Raji (cell line): Measurements from ENCODE around the gene WIF1.

Experiments used
- POLR2A ChIP-seq: IDR thresholded peaks from 2 replicates; pipeline ENCODE4 v1.6.1; 2011; ENCODE audit warnings: low read depth, low read length, control low read depth; ENCODE audit not compliant: insufficient read depth

Gene WIF1

DNA sequence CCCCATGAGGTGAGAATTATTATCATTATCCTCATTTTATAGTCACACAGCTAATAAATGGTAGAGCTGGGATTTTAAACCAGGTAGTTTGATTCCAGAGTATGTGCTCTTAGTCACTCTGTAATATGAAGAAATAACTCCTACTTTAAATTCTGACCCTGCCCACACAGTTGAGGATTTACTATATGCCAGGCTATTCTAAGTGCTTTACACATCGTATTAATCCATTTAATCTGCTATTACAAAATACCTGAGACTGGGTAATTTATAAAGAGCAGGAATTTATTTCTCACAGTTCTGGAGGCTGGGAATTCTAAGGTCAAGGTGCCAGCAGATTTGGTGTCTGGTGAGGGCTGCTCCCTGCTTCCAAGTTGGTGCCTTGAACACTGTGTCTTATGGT, 19.6 kb upstream of the WIF1 start:
- no peak for TF ChIP-seq POLR2A

DNA sequence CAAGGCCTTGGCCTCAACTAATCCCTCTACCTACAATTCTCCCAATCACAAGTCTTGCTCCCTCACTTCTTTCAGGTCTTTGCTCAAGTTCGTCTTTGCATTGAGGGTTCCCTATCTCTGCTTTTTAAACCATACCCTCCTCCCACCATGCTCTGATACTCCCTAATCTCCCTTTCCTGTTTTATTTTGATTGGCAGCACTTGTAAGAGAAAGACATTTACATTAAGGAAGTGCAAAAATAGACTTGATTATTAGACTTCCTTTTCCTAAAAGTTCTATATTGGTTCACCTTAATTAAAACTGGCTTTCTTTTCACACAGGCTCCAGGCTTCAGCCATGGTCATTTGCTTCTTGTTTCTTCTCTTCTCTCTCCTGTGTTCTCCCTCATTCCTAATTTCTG, 18.3 kb upstream of the WIF1 start:
- TF ChIP-seq POLR2A, result no peak

DNA sequence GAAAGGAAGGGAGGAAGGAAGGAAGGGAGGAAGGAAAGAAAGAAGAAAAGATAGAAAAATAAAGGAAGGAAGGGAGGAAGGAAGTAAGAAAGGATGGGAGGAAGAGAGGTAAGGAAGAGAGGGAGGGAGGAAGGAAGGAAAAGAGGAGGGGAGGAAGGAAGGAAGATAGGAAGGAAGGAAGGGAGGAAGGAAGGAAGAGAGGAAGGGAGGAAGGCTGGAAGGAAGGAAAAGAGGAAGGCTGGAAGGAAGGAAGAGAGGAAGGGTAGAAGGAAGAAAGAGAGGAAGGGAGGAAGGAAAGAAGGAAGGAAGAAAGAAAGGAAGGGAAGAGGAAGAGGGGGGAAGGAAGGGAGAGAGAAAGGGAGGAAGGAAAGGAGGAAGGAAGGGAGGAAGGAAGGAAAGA, 12.8 kb upstream of the WIF1 start:
- TF ChIP-seq POLR2A, result no peak

DNA sequence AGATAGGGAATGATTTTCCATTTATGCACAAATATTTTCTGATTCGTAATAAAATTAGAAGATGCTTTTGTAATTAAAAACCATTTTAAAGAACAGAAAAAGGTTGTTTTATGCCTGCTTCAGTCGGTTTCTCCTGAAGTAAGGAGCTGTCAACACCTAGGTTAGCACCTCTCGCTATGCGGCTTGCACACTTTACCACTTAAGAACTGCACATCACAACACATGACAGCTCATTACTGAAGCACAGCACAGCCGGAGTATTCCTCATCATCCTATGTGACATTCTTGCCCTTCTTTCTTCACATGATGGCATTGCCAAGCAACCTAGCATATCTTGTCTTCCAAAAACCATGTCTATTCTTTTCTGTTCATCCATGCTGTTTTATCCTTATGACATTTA, 5.4 kb upstream of the WIF1 start:
- no peak for TF ChIP-seq POLR2A

DNA sequence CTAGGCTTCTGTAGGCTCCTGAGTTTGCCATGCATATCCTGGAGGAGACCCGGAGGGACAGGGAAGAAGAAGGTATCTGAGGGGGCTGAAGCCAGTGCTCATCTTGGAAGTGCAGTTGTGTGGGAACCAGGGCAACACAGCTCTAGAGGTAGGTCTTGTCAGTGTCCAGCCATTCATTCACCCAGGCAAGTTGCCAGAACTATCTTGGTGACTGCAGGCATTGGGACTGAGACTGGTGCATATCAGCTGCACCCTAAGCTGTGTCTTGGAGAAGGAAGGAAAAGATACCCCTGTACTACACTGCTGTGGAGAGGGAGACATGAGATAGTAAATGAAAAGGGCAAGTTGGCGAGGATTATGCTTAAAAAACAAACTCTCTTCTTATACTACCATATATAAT, 4.9 kb upstream of the WIF1 start:
- TF ChIP-seq POLR2A, result no peak

DNA sequence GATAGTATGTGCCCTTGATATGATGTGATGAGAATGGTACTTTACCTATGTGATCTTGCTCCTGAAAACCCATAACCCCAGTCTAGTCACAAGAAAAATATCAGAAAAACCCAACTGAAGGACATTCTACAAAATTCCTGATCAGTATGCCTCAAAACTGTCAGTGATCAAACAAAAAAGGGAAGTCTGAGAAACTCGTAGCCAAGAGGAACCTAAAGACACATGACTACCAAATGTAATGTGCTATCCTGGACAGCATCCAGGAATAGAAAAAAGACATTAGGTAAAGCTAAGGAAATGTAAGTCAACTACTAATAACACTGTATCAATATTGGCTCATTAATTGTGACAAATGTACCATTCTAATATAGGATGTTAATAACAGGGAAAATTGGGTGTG, 4.1 kb upstream of the WIF1 start:
- TF ChIP-seq POLR2A, result no peak

DNA sequence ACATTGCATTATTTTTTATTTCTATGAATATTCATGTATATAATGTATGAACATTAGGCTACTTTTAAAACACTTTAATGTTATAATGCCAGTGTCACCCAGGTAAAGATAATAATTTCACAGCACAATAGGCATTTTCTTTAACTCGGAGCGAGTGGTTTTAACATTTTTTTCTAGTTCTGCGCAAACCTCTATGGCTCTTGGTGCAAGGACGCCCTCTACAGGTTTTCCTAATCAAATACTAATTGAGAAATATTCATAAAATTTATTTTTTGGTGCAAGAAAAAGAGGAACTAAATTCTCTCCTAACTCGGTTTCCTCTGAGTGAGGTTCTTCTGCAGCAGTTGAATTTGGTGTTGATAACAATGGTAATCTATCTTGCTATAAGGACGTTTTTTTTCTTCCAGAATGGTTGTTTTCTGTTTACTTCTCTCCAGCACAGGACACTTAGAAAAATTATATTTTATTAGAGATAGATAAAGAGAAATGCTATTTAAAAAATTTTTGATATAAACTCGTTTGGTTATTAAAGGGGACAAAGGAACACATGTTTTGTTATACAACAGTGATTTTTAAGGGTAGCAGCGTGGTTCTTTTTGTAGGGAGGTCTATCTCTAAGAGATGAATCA, 2.4 kb upstream of the WIF1 start:
- no peak for TF ChIP-seq POLR2A

DNA sequence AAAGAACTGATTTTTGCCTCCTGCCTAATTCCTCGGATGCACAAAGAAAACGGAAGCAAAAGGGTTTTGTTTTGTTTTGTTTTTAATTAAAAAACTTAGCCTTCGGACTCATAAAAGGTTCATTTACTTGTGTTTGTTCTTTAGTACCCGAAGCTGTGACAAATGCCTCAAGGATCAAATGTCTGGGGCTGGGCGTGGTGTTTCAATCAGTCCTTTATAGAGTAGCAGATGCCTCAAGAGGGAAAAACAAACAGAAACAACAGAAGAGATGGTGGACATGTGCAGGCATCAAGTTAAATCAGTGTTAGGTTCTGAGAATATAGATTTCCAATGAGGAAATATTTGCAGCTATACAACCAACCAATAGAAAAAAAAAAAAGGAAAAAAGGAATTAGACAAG, 1.6 kb upstream of the WIF1 start:
- no peak for TF ChIP-seq POLR2A

DNA sequence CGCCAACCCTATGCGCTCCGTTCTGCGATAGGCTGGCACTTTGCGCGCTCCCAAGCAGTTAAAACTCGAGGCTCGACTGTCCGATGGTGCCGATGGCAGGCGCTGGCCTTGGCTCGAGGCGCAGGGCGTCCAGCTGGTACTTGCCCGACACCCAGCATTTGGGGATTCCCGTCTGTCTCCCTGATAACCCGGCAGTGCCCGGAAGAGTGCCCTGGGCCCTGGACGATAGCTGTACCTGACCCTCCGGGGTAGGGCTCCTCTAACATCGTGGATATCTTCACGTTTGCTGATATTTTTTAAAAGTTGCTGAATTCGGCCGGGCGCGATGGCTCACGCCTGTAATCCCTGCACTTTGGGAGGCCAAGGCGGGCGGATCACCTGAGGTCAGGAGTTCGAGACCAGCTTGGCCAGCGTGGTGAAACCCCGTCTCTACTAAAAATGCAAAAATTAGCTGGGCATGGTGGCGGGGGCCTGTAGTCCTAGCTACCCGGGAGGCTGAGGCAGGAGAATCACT, 908 bp upstream of the WIF1 start:
- TF ChIP-seq POLR2A, result no peak

DNA sequence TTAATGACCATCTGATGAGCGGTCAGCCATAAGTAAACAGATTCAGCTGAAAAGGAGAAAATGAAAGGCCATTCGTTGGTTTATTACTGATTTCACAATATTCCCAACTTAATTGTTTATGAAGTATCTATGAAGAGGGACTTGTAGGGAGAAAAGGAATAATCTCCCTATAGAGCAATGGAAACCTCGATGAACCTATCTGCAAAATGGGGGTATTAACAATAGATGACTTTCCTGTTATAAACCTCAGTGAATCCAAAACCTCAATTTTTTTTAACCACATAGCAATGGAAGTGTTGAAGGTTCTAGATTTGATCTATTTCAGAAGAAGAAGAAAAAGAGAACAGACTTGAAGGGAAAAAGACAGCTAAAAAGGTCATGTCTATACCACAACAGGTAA, 2.0 kb downstream of the WIF1 start:
- TF ChIP-seq POLR2A, result no peak

DNA sequence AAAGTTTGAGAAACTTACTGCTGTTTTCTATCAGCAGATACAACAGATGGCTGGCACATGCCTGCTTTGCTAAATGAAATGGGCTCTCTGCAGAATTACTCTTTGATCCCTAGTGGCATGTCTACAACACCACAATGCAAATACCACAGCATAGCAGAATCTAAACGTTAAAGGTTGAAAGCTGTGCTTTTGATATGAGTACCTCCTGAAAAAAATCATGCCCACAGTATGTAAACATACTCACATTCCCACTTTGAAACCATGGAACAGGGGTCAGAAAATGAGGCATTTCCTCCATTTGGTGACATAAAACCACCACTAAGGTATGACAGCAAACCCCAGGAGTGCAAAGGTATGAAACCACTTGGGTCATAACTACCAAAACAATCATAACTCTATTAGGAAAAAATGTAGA, 7.5 kb downstream of the WIF1 start:
- no peak for TF ChIP-seq POLR2A

DNA sequence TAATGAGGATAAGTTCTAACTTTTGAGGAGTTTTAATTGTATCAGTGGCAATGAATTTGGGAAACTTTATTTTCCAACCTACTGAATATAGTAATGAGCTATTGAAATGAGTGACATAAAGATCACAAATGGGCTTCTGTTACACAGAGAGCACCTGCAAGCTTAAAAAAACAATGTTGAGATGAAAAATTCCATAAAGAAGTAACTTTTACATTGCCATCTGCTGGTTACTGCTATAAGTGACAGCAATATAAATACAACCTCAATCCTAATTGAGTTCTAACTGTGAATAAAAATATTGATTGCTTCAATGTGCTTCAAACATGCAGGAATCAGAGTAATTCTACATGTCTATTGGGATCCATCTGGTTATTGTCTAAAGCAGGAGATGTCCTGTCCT, 14.2 kb downstream of the WIF1 start:
- no peak for TF ChIP-seq POLR2A

DNA sequence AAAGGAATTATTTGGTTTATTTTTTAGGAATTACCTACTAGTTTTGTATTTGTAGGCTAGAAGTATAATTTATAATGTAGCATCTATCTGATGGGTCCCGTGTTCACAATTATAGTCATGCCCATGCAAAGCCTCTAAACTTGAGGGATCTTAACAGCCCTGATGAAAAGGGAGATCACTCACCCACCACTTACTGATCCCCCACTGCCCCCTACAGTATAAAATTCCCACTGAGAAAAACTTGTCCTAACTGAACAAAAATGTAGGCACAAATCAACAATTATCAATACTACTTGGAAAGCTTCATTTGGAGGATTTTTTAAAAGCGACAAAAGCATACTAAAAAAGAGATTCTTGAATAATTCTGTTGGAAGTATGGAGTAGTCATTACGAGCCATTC, 21.0 kb downstream of the WIF1 start:
- TF ChIP-seq POLR2A, result no peak

DNA sequence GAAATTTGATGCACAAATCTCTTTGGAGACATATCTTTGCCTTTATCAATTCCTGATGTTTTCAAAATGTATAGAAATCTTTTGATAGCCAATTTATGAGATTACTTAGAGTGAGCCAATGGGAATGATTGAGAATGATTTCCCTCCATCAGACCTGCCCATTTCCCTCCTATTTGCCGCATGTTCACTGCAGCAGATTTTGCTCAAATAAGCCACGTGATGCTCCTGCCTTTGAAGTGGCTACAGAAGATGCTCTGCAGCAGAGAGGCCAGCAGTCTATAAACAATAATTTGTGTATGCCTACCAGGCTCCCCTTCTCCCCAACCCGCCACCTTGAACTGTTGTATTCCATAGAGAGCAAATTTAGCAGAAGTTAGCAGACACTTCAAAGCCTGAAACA, 21.9 kb downstream of the WIF1 start:
- TF ChIP-seq POLR2A, result no peak

DNA sequence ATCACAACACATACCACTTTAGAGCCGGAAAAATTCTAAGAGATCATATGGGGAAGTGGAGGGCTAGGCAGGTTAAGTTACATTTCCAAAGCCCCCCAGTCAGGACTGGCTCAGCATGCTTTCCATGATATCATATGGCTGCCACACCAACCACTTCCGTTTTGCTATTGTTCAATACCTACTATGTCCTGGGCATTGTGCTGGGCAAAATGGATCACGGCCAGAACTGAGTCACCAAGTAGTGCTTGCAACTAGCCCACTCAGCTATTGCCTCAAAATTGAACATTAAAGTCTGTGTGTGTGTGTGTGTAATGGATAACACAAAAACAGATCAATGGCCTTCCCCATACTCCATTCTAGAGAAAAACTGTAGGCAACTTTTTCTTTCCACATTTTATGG, 22.7 kb downstream of the WIF1 start:
- TF ChIP-seq POLR2A, result no peak

DNA sequence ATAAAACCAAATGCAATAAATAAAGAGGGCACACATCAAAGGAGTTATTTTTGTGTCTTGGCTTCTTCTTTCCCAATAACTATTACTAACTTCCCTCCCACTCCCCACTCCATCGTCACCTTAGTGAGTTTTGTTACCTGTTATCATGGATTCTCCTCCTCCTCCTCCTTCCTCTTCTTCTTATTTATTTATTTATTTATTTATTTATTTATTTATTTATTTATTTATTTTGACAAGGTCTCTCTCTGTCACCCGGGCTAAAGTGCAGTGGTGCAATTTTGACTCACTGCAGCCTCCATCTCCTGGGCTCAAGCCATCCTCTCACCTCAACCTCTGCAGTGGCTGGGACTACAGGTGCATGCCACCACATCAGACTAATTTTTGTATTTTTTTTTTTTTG, 26.4 kb downstream of the WIF1 start:
- no peak for TF ChIP-seq POLR2A

DNA sequence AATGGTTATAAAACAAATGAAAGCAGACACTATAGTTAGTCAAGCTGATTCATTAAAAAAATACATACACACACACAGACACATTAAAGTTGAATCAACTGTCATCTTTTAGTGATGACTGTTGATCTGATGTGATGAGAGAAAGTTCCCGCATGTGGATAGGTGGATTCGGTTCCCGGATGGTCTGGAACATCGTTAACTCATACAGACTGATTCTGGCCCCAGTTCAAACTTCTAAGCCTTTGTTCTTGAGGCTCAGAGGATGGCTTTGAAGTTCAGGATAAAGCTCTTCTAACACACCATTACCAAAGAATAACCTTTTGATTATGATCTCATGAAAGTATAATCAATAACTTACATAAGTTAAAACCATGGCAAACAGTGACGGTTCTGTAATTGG, 27.5 kb downstream of the WIF1 start:
- no peak for TF ChIP-seq POLR2A

DNA sequence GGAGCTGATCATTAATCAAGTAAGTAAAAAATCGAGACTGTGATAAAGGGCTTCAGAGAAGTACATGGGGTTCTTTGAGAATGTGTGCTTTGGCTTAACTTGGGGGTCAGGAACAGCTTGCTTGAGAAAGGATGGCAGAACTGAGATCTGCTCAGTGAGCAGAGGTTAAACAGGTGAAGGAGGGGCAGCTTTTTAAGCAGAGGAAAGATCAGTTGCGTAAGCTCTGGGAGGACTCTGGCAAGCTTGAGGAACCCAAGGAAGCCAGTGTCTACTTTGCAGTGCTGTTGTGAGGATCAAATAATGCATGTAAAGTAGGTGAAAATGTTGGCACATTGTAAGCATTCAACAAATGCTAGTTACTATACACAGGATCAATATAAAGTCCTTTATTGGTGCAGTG, 30.6 kb downstream of the WIF1 start:
- TF ChIP-seq POLR2A, result no peak

DNA sequence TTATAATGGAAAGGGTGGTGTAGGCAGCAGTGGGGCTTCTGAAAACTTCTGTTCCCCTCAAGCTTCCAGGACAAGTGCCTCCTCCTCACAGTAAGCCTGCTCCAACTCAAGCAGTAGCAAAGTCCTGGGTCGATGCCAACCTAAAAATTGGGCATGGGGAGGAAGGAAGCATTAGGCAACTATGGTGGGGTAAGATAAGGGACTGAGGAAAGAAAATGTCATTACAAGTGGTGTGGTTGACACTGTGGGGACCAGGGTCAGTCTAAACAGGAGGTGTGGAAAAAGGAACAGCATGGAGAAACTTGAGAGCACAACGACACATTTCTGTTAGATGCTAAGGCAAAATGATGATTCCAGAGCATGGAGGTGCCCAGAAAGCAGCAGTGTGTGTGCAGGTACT, 34.9 kb downstream of the WIF1 start:
- no peak for TF ChIP-seq POLR2A
